Karpas-422 (cell line): ENCODE results near the gene C3AR1. TPM values are rescaled to one million over a fixed set of nuclear protein-coding genes. Genes with fewer than 3 reads are reported as not detected.
A peak's percentile ranks its signal among the peaks of the same experiment; 100 is the strongest.

Experiments used
- DNase-seq: peaks from one replicate; pipeline ENCODE4 v3.0.0-alpha.2; 2015
- H2AFZ ChIP-seq: fragments of 200-600 bp; sonication (generic); 2 replicates; pipeline ENCODE4 v1.6.1; 2014; ENCODE audit warnings: antibody characterized with exemption, low read length, mixed read lengths
- H3K27ac ChIP-seq: fragments of 200-600 bp; sonication (generic); 2 replicates; pipeline ENCODE4 v1.5.1; 2014; ENCODE audit warnings: mild to moderate bottlenecking, low read length, moderate library complexity
- H3K27me3 ChIP-seq: fragments of 200-600 bp; sonication (generic); 2 replicates; pipeline ENCODE4 v1.6.1; 2014; ENCODE audit warnings: low read length, mixed read lengths
- H3K36me3 ChIP-seq: fragments of 200-600 bp; sonication (generic); 2 replicates; pipeline ENCODE4 v1.6.1; 2014; ENCODE audit warnings: low read length, mixed read lengths; ENCODE audit not compliant: insufficient read depth
- H3K4me1 ChIP-seq: fragments of 200-600 bp; sonication (generic); 2 replicates; pipeline ENCODE4 v1.6.1; 2014; ENCODE audit warnings: mild to moderate bottlenecking, low read length, mixed read lengths
- H3K4me2 ChIP-seq: fragments of 200-600 bp; sonication (generic); 2 replicates; pipeline ENCODE4 v1.6.1; 2014; ENCODE audit warnings: low read length, low read depth, mild to moderate bottlenecking; ENCODE audit not compliant: poor library complexity, severe bottlenecking
- H3K4me3 ChIP-seq: fragments of 200-600 bp; sonication (generic); 2 replicates; pipeline ENCODE4 v1.5.1; 2014; ENCODE audit warnings: mild to moderate bottlenecking, antibody characterized with exemption, low read length, mixed read lengths
- H3K79me2 ChIP-seq: fragments of 200-600 bp; sonication (generic); 2 replicates; pipeline ENCODE4 v1.6.1; 2014; ENCODE audit warnings: mild to moderate bottlenecking, low read length, mixed read lengths
- H3K9ac ChIP-seq: fragments of 200-600 bp; sonication (generic); 2 replicates; pipeline ENCODE4 v1.6.0; 2014; ENCODE audit warnings: low read length
- H3K9me2 ChIP-seq: fragments of 200-600 bp; sonication (generic), shearing (Covaris generic); replicated peaks from 2 replicates; pipeline ENCODE4 v1.6.0; 2014; ENCODE audit warnings: mild to moderate bottlenecking, low read length, moderate library complexity; ENCODE audit not compliant: insufficient read depth
- H3K9me3 ChIP-seq: fragments of 300-700, 200-600 bp; sonication (generic); 2 replicates; pipeline ENCODE4 v1.6.1; 2014; ENCODE audit warnings: low read length, mixed read lengths
- H4K20me1 ChIP-seq: fragments of 200-600 bp; sonication (generic); 2 replicates; pipeline ENCODE4 v1.6.1; 2014; ENCODE audit warnings: mild to moderate bottlenecking, antibody characterized with exemption, low read length, low read depth; ENCODE audit not compliant: insufficient read depth
- total RNA-seq: library from RNA; depleted of rRNA; stranded (reverse); fragments of >200 nt; shearing (Covaris generic); gene quantifications from 2 replicates; pipeline ENCODE4 v1.2.3, GENCODE V29; 2014; ENCODE audit warnings: low replicate concordance

Gene C3AR1
- total RNA-seq, 1 experiment from 2014 or later = 2.2 TPM

DNA sequence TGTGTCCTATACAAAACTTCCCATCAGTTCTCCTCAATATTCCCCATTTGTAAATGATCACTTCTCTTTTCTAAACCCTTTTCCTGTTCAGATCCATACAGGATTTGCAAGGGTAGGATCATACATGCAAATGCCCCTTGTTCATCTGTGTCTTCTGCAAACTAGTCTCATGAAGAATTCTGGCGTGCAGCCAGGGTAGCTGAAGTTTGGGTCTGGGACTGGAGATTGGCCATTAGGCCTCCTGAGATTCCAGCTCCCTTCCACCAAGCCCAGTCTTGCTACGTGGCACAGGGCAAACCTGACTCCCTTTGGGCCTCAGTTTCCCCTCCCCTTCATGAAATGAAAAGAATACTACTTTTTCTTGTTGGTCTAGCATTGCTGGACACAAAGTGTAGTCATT, 11.3 kb downstream of the C3AR1 start:
- Histone ChIP-seq H4K20me1 (no peaks in the 10 kb centered on the region), H3K4me3 (no peak overlapping the region), H3K9me2 (no peaks in the 10 kb centered on the region), H3K27me3 (no peaks in the 10 kb centered on the region), H2AFZ (no peak overlapping the region), H3K4me2 (no peak overlapping the region), H3K27ac (no peak overlapping the region), H3K9ac (no peak overlapping the region), H3K79me2 (no peaks in the 10 kb centered on the region), H3K9me3 (no peaks in the 10 kb centered on the region), H3K36me3 (no peaks in the 10 kb centered on the region), H3K4me1 (peaks cover 30% of the 10 kb centered on the region)
- DNase-seq = no peak

- Histone ChIP-seq H3K27ac (no peak overlapping the region), H3K9me2 (no peaks in the 10 kb centered on the region), H4K20me1 (no peaks in the 10 kb centered on the region), H3K4me2 (no peak overlapping the region), H3K4me3 (no peak overlapping the region), H2AFZ (no peak overlapping the region), H3K9me3 (no peaks in the 10 kb centered on the region), H3K4me1 (peaks cover 23% of the 10 kb centered on the region), H3K36me3 (no peaks in the 10 kb centered on the region), H3K27me3 (no peaks in the 10 kb centered on the region), H3K79me2 (no peaks in the 10 kb centered on the region), H3K9ac (no peak overlapping the region)
- no peak for DNase-seq
Observed at GRCh38 chr12:8052679-8053078, 13.5 kb downstream of the C3AR1 start.

GRCh38 chr12:8050600-8051250, 15.4 kb downstream of the C3AR1 start:
- Histone ChIP-seq H3K9me2 (no peaks in the 10 kb centered on the region), H3K27me3 (no peaks in the 10 kb centered on the region), H3K27ac (peak overlapping the region; percentile 57), H3K36me3 (no peaks in the 10 kb centered on the region), H3K4me1 (peaks cover 32% of the 10 kb centered on the region), H3K4me3 (no peak overlapping the region), H3K79me2 (no peaks in the 10 kb centered on the region), H2AFZ (no peak overlapping the region), H3K4me2 (peak overlapping the region; percentile 27), H3K9me3 (no peaks in the 10 kb centered on the region), H3K9ac (no peak overlapping the region), H4K20me1 (no peaks in the 10 kb centered on the region)
- no peak for DNase-seq

- Histone ChIP-seq H3K79me2 (no peaks in the 10 kb centered on the region), H3K27ac (no peak overlapping the region), H3K9me2 (no peaks in the 10 kb centered on the region), H3K9ac (no peak overlapping the region), H3K27me3 (no peaks in the 10 kb centered on the region), H2AFZ (no peak overlapping the region), H3K4me1 (peaks cover 25% of the 10 kb centered on the region), H3K4me3 (no peak overlapping the region), H3K36me3 (no peaks in the 10 kb centered on the region), H3K4me2 (no peak overlapping the region), H3K9me3 (no peaks in the 10 kb centered on the region), H4K20me1 (no peaks in the 10 kb centered on the region)
- no peak for DNase-seq
Observed at GRCh38 chr12:8048906-8049305, 17.3 kb downstream of the C3AR1 start.

DNA sequence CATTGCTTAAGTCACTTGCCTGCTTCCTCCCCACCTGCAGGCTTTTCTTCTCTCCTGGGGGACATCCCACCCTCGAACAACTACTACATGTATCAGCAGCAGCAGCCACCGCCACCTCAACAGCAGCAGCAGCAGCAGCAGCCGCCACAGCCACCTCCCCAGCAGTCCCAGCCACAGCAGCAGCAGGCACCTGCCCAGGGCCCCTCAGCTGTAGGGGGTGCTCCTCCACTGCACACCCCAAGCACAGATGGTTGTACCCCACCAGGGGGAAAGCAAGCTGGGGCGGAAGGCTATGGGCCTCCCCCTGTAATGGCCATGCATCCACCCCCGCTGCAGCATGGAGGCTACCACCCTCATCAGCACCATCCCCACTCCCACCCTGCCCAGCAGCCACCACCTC, 18.3 kb downstream of the C3AR1 start:
- Histone ChIP-seq H4K20me1 (no peaks in the 10 kb centered on the region), H3K4me2 (no peak overlapping the region), H3K9ac (no peak overlapping the region), H3K4me3 (no peak overlapping the region), H2AFZ (no peak overlapping the region), H3K9me3 (no peaks in the 10 kb centered on the region), H3K27ac (no peak overlapping the region), H3K9me2 (no peaks in the 10 kb centered on the region), H3K36me3 (no peaks in the 10 kb centered on the region), H3K4me1 (peaks cover 25% of the 10 kb centered on the region), H3K27me3 (no peaks in the 10 kb centered on the region), H3K79me2 (no peaks in the 10 kb centered on the region)
- DNase-seq = no peak

DNA sequence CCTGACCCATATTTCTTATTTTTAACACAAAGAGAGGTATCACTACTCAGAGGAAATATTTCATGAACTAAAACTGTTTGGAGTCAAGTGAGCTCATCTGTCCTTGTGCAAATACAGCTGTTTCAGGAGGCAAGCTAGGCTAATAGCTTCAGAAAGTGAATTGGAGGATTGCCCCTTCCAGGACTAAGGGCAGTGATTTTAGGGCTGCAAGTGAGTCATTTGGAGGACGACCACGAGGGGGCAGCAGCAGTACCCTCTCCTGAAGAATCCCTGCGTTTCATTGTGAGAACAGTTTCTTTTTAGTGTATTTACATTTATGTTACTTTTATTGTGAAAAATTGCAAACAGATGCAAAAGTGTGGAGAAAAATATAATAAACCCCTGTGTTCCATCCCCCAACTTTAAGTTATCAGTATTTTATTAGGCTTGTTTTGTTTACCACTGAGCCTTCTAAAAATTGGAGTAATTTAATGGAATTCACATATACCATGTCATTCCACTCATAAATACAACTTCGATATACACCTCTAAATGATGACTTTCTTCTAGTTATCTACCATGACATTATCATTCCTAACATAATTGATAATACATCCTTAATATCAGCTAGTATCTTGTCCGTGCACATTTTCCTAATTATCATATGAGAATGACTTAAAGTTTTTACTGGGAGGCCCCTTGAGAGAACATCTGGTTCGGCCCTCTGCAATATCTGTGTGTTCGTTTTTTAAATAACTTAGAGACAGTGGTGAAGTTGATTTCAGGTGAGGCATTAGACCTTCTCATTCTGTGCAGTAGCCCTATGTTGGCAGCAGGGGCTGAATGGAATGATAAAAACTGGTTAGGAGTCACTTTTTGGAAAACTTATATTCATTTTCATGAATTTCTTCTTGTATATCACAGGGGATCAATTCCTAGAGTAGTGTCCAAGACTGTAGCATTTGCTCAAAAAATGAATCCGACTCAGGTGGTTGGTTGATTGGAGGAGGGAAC, 19.9 kb downstream of the C3AR1 start:
- Histone ChIP-seq H3K9me2 (no peaks in the 10 kb centered on the region), H3K36me3 (peaks cover 5% of the 10 kb centered on the region; the same call in 1 of the 2 replicates), H3K4me1 (peaks cover 21% of the 10 kb centered on the region), H2AFZ (no peak overlapping the region), H3K27me3 (no peaks in the 10 kb centered on the region), H3K4me3 (no peak overlapping the region), H3K27ac (no peak overlapping the region), H3K9me3 (no peaks in the 10 kb centered on the region), H3K79me2 (no peaks in the 10 kb centered on the region), H4K20me1 (no peaks in the 10 kb centered on the region), H3K4me2 (peak overlapping the region; percentile 58), H3K9ac (no peak overlapping the region)
- peak; percentile 90 for DNase-seq

- Histone ChIP-seq H3K27ac (no peak overlapping the region), H3K9me2 (no peaks in the 10 kb centered on the region), H3K4me1 (peaks cover 32% of the 10 kb centered on the region), H3K27me3 (no peaks in the 10 kb centered on the region), H3K4me2 (no peak overlapping the region), H3K36me3 (peaks cover 11% of the 10 kb centered on the region; the same call in 1 of the 2 replicates), H3K79me2 (peaks cover 4% of the 10 kb centered on the region; the same call in 1 of the 2 replicates), H2AFZ (no peak overlapping the region), H3K9me3 (no peaks in the 10 kb centered on the region), H3K4me3 (no peak overlapping the region), H3K9ac (no peak overlapping the region), H4K20me1 (no peaks in the 10 kb centered on the region)
- DNase-seq = no peak
Observed at GRCh38 chr12:8040791-8041190, 25.4 kb downstream of the C3AR1 start.

- Histone ChIP-seq H3K4me1 (peaks cover 52% of the 10 kb centered on the region), H3K27me3 (no peaks in the 10 kb centered on the region), H3K27ac (no peak overlapping the region), H3K4me3 (peak overlapping the region; percentile 56), H4K20me1 (no peaks in the 10 kb centered on the region), H2AFZ (no peak overlapping the region), H3K9me2 (no peaks in the 10 kb centered on the region), H3K79me2 (peaks cover 5% of the 10 kb centered on the region), H3K4me2 (peak overlapping the region; percentile 62), H3K9ac (peak overlapping the region; percentile 56), H3K9me3 (no peaks in the 10 kb centered on the region), H3K36me3 (peaks cover 11% of the 10 kb centered on the region; the same call in 1 of the 2 replicates)
- no peak for DNase-seq
Observed at GRCh38 chr12:8038659-8039114, 27.5 kb downstream of the C3AR1 start.
